Psoas muscle (tissue), 8 donors: ENCODE data around the gene U2AF2. TPM values are rescaled to one million over a fixed set of nuclear protein-coding genes. Genes with fewer than 3 reads are reported as not detected.
A peak's percentile ranks its signal among the peaks of the same experiment; 100 is the strongest.

Source experiments
- ATAC-seq, 4 donors: fragments of 200-7000 bp; cut with Tn5 transposase; one replicate each; pipeline ENCODE4 v1.9.1; 2020; ENCODE audit warnings: moderate library complexity in 3 of 4, mild to moderate bottlenecking in 2 of 4
- DNase-seq, 2 donors: peaks; one replicate each; pipeline ENCODE4 v3.0.0-alpha.2; 2020
- H3K27ac ChIP-seq: fragments of 200-600 bp; one replicate; pipeline ENCODE4 v1.8.0; 2022
- H3K27me3 ChIP-seq, 3 donors: fragments of 200-600 bp in 1 of 3; one replicate each; pipeline versions ENCODE4 v1.6.1 to v1.8.0; 2013 to 2022; ENCODE audit warnings: low read length in 2 of 3, mild to moderate bottlenecking in 2 of 3, moderate library complexity in 1 of 3; ENCODE audit not compliant: insufficient read depth in 3 of 3
- H3K36me3 ChIP-seq, 2 donors: fragments of 200-600 bp in 1 of 2; one replicate each; pipeline versions ENCODE4 v1.6.1 to v1.8.0; 2013 to 2022; ENCODE audit warnings: low read depth in 1 of 2, mild to moderate bottlenecking in 1 of 2, moderate library complexity in 1 of 2; ENCODE audit not compliant: insufficient read depth in 1 of 2
- H3K4me1 ChIP-seq: fragments of 200-600 bp; one replicate; pipeline ENCODE4 v1.8.0; 2022
- H3K4me3 ChIP-seq: fragments of 200-600 bp; one replicate; pipeline ENCODE4 v1.8.0; 2022; ENCODE audit warnings: mild to moderate bottlenecking
- H3K9me3 ChIP-seq: fragments of 200-600 bp; one replicate; pipeline ENCODE4 v1.8.0; 2022
- CTCF ChIP-seq: fragments of 200-600 bp; IDR thresholded peaks from one replicate; pipeline ENCODE4 v1.8.0; 2022; ENCODE audit warnings: antibody characterized with exemption
- WGBS, 3 donors: extraction: QIAGEN DNeasy Blood & Tissue Kit; methylation state at CpG; one replicate each; pipeline versions ENCODE4 v1.1.6 to v1.1.7; 2013; 5-methylcytosine and 5-hydroxymethylcytosine counted together
- intact Hi-C, 2 donors: fragments of 100-400 bp; cut with DNase I; formaldehyde crosslinking; loops; one replicate each; pipeline versions ENCODE4 v1.11.0 to v1.14.2; 2022
- polyA plus RNA-seq, 3 donors: library from polyadenylated mRNA; stranded (reverse); fragments of 200-250 nt; gene quantifications; one replicate each; pipeline ENCODE4 v1.2.3, GENCODE V29; 2013
- total RNA-seq, 4 donors: library from RNA; stranded (reverse); fragmentation: NEBNext Ultra II Directional in 2 of 4; extraction: Animal tissue kit (Norgen Biotek cat#: 25700) in 2 of 4; gene quantifications; one replicate each; pipeline versions ENCODE4 v1.2.1 to v1.2.4, GENCODE V29; 2021 to 2023
- donor health status: healthy with polysubstance abuse.
- donor health status: DM: no; HTN: no; CAD: no; lungs with moderate emphysema.
- donor health status: Bipolar disorder and iron deficiency.
- donor health status: healthy.
- donor health status: DM: yes; HTN: yes; CAD: no.
- donor health status: DM: no; HTN: no; CAD: no.
- donor health status: DM: no; HTN: no; CAD: no.
- donor health status: DM: yes; HTN: yes; CAD: no.

U2AF2 gene
- total and polyA plus RNA-seq, 7 donors, result 54.1 to 116 (median 72.6) TPM

DNA sequence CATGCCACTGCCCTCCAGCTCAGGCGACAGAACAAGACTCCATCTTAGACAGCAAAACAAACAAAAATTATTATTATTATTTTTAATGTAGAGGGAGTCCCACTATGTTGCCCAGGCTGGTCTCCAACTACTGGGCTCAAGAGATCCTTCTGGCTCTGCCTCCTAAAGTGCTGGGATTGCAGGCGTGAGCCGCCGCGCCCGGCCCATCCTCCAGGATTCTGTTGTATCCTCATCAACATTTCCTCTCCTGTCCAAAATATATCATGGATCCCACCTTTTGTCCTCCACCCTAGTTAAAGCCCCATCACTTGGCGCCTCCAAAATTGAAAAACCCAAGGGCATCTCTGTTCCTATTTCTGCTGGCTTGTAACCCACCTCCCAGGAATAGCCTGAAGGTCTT, 31.7 kb upstream of the U2AF2 start:
- intact Hi-C loops, result loop anchor here in 1 of 2 donors (10.0 kb wide), 2 partner anchors 238 to 488 kb away; partner anchors contain the start of genes RPL28 and TMEM238
- no peak for TF ChIP-seq CTCF
- peak overlapping the region; percentile 90 for H3K27ac ChIP-seq
- no peaks in the 10 kb centered on the region for H3K27me3 ChIP-seq
- 63 to 92% (median 67%) methylated on average over 7 of the region's 7 CpGs for WGBS, 3 donors
- no peak for ATAC-seq
- peak overlapping the region; percentile 65 for H3K4me3 ChIP-seq
- no peak for DNase-seq
- peaks cover 40% of the 10 kb centered on the region for H3K4me1 ChIP-seq
- no peaks in the 10 kb centered on the region for H3K9me3 ChIP-seq
- peaks cover 4 to 10% of the 10 kb centered on the region in 2 donors for H3K36me3 ChIP-seq

GRCh38 chr19:55623561-55623960, 31.3 kb upstream of the U2AF2 start:
- peaks cover 40% of the 10 kb centered on the region for H3K4me1 ChIP-seq
- 22 to 29% (median 26%) methylated on average over 7 of the region's 7 CpGs for WGBS, 3 donors

GRCh38 chr19:55624109-55625003, 30.5 kb upstream of the U2AF2 start, which contains the start of gene ZNF784:
Gene ZNF784 (minus strand): TSS chr19:55624566. CDS start chr19:55624561, 5 bp downstream.
- intact Hi-C loops, result loop anchor here in 1 of 2 donors (10.0 kb wide), 2 partner anchors 240 to 490 kb away; partner anchors contain the start of genes RPL28 and TMEM238
- Histone ChIP-seq H3K4me1 (peaks cover 37% of the 10 kb centered on the region), H3K4me3 (peak within 1 kb of the TSS; percentile 65), H3K9me3 (no peaks in the 10 kb centered on the region), H3K27me3 (no peaks in the 10 kb centered on the region), H3K27ac (peak within 1 kb of the TSS; percentile 90), H3K36me3 (peaks cover 4 to 10% of the 10 kb centered on the region in 2 donors)
- WGBS, 3 donors, result 0 to 1% (median 0%) methylated on average over 45 to 56 of the region's 56 CpGs
- TF ChIP-seq CTCF, result no peak
- peak; percentile 93 to 97 for DNase-seq
- peak; percentile 84 to 90 (median 88) for ATAC-seq

More at GRCh38 chr19:55623561-55623960, 31.3 kb upstream of the U2AF2 start:
- intact Hi-C loops, result loop anchor here in 1 of 2 donors (10.0 kb wide), 2 partner anchors 239 to 489 kb away; partner anchors contain the start of genes RPL28 and TMEM238
- Histone ChIP-seq H3K36me3 (peaks cover 4 to 10% of the 10 kb centered on the region in 2 donors), H3K27ac (peak overlapping the region; percentile 90), H3K9me3 (no peaks in the 10 kb centered on the region), H3K4me3 (peak overlapping the region; percentile 65), H3K27me3 (no peaks in the 10 kb centered on the region)
- TF ChIP-seq CTCF, result no peak
- no peak for DNase-seq
- ATAC-seq, result peak in 3 of 4 donors; percentile 7 to 40 (median 18)

- no peak for DNase-seq
- H3K4me1 ChIP-seq, result peaks cover 31% of the 10 kb centered on the region
- no peaks in the 10 kb centered on the region for H3K9me3 ChIP-seq
- intact Hi-C loops, result loop anchor here in 1 of 2 donors (10.0 kb wide), 2 partner anchors 240 to 490 kb away; partner anchors contain the start of genes RPL28 and TMEM238
- no peak for TF ChIP-seq CTCF
- no peak for ATAC-seq
- H3K4me3 ChIP-seq, result peak overlapping the region; percentile 65
- H3K27ac ChIP-seq, result peak overlapping the region; percentile 90
- H3K36me3 ChIP-seq, result peaks cover 4 to 10% of the 10 kb centered on the region in 2 donors
- H3K27me3 ChIP-seq, result no peaks in the 10 kb centered on the region
- 45 to 53% (median 46%) methylated on average over 11 of the region's 11 CpGs for WGBS, 3 donors
Measured at GRCh38 chr19:55625004-55625326, 29.9 kb upstream of the U2AF2 start.
